ENCODE data around the gene MAF.

The MAF gene

GRCh38 chr16:79607587-79607986, 7.0 kb upstream of the MAF start:
- no peak overlapping the region for H3K27ac ChIP-seq
- H3K36me3 ChIP-seq (ENCODE audit: insufficient read depth, low read length), result no peaks in the 10 kb centered on the region
- no peak for DNase-seq (ENCODE audit: low read depth, low spot score)
- no peak for TF ChIP-seq POLR2AphosphoS5 (IDR thresholded peaks at IDR 0.05; ENCODE audit: borderline replicate concordance, low read depth, low read length)
- no peak for TF ChIP-seq FOXP2 (optimal IDR thresholded peaks at IDR 0.05; ENCODE audit: control extremely low read depth, extremely low read length, insufficient read depth)
- no peak overlapping the region for H3K4me3 ChIP-seq
- no peak overlapping the region for H3K9ac ChIP-seq (ENCODE audit: insufficient read length)
- no peaks in the 10 kb centered on the region for H3K9me3 ChIP-seq (ENCODE audit: low read depth, low read length)

GRCh38 chr16:79605999-79606398, 5.5 kb upstream of the MAF start:
- DNase-seq (ENCODE audit: low read depth, low spot score), result no peak
- no peaks in the 10 kb centered on the region for H3K36me3 ChIP-seq (ENCODE audit: insufficient read depth, low read length)
- H3K9ac ChIP-seq (ENCODE audit: insufficient read length), result no peak overlapping the region
- no peaks in the 10 kb centered on the region for H3K9me3 ChIP-seq (ENCODE audit: low read depth, low read length)
- no peak overlapping the region for H3K4me3 ChIP-seq
- TF ChIP-seq FOXP2 (optimal IDR thresholded peaks at IDR 0.05; ENCODE audit: control extremely low read depth, extremely low read length, insufficient read depth), result no peak
- no peak overlapping the region for H3K27ac ChIP-seq

- H3K36me3 ChIP-seq (ENCODE audit: insufficient read depth, low read length), result no peaks in the 10 kb centered on the region
- H3K9me3 ChIP-seq (ENCODE audit: low read depth, low read length), result no peaks in the 10 kb centered on the region
- H3K4me3 ChIP-seq, result no peak overlapping the region
- TF ChIP-seq EZH2 (IDR thresholded peaks at IDR 0.05), result no peak
- TF ChIP-seq FOXP2 (optimal IDR thresholded peaks at IDR 0.05; ENCODE audit: control extremely low read depth, extremely low read length, insufficient read depth), result no peak
- TF ChIP-seq POLR2AphosphoS5 (IDR thresholded peaks at IDR 0.05; ENCODE audit: borderline replicate concordance, low read depth, low read length), result no peak
- no peak overlapping the region for H3K27ac ChIP-seq
- H3K9ac ChIP-seq (ENCODE audit: insufficient read length), result no peak overlapping the region
- DNase-seq (ENCODE audit: low read depth, low spot score), result no peak
Measured at GRCh38 chr16:79603055-79603454, 2.5 kb upstream of the MAF start.

GRCh38 chr16:79602628-79603014, 2.1 kb upstream of the MAF start:
- TF ChIP-seq FOXP2 (optimal IDR thresholded peaks at IDR 0.05; ENCODE audit: control extremely low read depth, extremely low read length, insufficient read depth) (no peak), EZH2 (IDR thresholded peaks at IDR 0.05) (no peak), POLR2AphosphoS5 (IDR thresholded peaks at IDR 0.05; ENCODE audit: borderline replicate concordance, low read depth, low read length) (no peak)
- no peak overlapping the region for H3K27ac ChIP-seq
- H3K9ac ChIP-seq (ENCODE audit: insufficient read length), result no peak overlapping the region
- H3K36me3 ChIP-seq (ENCODE audit: insufficient read depth, low read length), result no peaks in the 10 kb centered on the region
- DNase-seq (ENCODE audit: low read depth, low spot score), result no peak
- H3K4me3 ChIP-seq, result peak overlapping the region; percentile 76
- H3K9me3 ChIP-seq (ENCODE audit: low read depth, low read length), result no peaks in the 10 kb centered on the region

- no peak overlapping the region for H3K9ac ChIP-seq (ENCODE audit: insufficient read length)
- no peaks in the 10 kb centered on the region for H3K9me3 ChIP-seq (ENCODE audit: low read depth, low read length)
- peak overlapping the region; percentile 76 for H3K4me3 ChIP-seq
- no peak for TF ChIP-seq EZH2 (IDR thresholded peaks at IDR 0.05)
- TF ChIP-seq POLR2AphosphoS5 (IDR thresholded peaks at IDR 0.05; ENCODE audit: borderline replicate concordance, low read depth, low read length), result no peak
- no peak for TF ChIP-seq FOXP2 (optimal IDR thresholded peaks at IDR 0.05; ENCODE audit: control extremely low read depth, extremely low read length, insufficient read depth)
- no peaks in the 10 kb centered on the region for H3K36me3 ChIP-seq (ENCODE audit: insufficient read depth, low read length)
- no peak overlapping the region for H3K27ac ChIP-seq
- DNase-seq (ENCODE audit: low read depth, low spot score), result peak; percentile 37
Measured at GRCh38 chr16:79601931-79602627, 1.5 kb upstream of the MAF start.

GRCh38 chr16:79601092-79601930, 774 bp upstream of the MAF start:
- H3K4me3 ChIP-seq, result peak overlapping the region; percentile 76

GRCh38 chr16:79599837-79600637, 500 bp downstream of the MAF start:
- H3K4me3 ChIP-seq, result peak overlapping the region; percentile 76
- no peaks in the 10 kb centered on the region for H3K36me3 ChIP-seq (ENCODE audit: insufficient read depth, low read length)
- no peaks in the 10 kb centered on the region for H3K9me3 ChIP-seq (ENCODE audit: low read depth, low read length)
- no peak for DNase-seq (ENCODE audit: low read depth, low spot score)
- H3K27ac ChIP-seq, result no peak overlapping the region
- no peak overlapping the region for H3K9ac ChIP-seq (ENCODE audit: insufficient read length)
- TF ChIP-seq POLR2AphosphoS5 (IDR thresholded peaks at IDR 0.05; ENCODE audit: borderline replicate concordance, low read depth, low read length) (no peak), EZH2 (IDR thresholded peaks at IDR 0.05) (no peak), FOXP2 (optimal IDR thresholded peaks at IDR 0.05; ENCODE audit: control extremely low read depth, extremely low read length, insufficient read depth) (no peak)

More at GRCh38 chr16:79601092-79601930, 774 bp upstream of the MAF start:
- Histone ChIP-seq H3K36me3 (ENCODE audit: insufficient read depth, low read length) (no peaks in the 10 kb centered on the region), H3K9ac (ENCODE audit: insufficient read length) (no peak overlapping the region), H3K27ac (no peak overlapping the region), H3K9me3 (ENCODE audit: low read depth, low read length) (no peaks in the 10 kb centered on the region)
- DNase-seq (ENCODE audit: low read depth, low spot score), result no peak
- no peak for TF ChIP-seq POLR2AphosphoS5 (IDR thresholded peaks at IDR 0.05; ENCODE audit: borderline replicate concordance, low read depth, low read length)
- TF ChIP-seq FOXP2 (optimal IDR thresholded peaks at IDR 0.05; ENCODE audit: control extremely low read depth, extremely low read length, insufficient read depth), result no peak
- TF ChIP-seq EZH2 (IDR thresholded peaks at IDR 0.05), result no peak

- H3K9me3 ChIP-seq (ENCODE audit: low read depth, low read length), result no peaks in the 10 kb centered on the region
- no peak for DNase-seq (ENCODE audit: low read depth, low spot score)
- H3K27ac ChIP-seq, result no peak overlapping the region
- H3K4me3 ChIP-seq, result peak overlapping the region; percentile 76
- H3K9ac ChIP-seq (ENCODE audit: insufficient read length), result no peak overlapping the region
- TF ChIP-seq FOXP2 (optimal IDR thresholded peaks at IDR 0.05; ENCODE audit: control extremely low read depth, extremely low read length, insufficient read depth), result no peak
- no peak for TF ChIP-seq EZH2 (IDR thresholded peaks at IDR 0.05)
- TF ChIP-seq POLR2AphosphoS5 (IDR thresholded peaks at IDR 0.05; ENCODE audit: borderline replicate concordance, low read depth, low read length), result no peak
- no peaks in the 10 kb centered on the region for H3K36me3 ChIP-seq (ENCODE audit: insufficient read depth, low read length)
Measured at GRCh38 chr16:79599256-79599836, 1.2 kb downstream of the MAF start.

Measured in SK-N-MC (cell line).